GM18517 (cell line): ENCODE data around the gene CLCN5.

Source experiments
- ATAC-seq: cut with Tn5 transposase; IDR thresholded peaks from one replicate; pipeline ENCODE4 v1.9.1; 2021; ENCODE audit warnings: mild to moderate bottlenecking, moderate library complexity; ENCODE audit not compliant: unreplicated experiment

Gene CLCN5

GRCh38 chrX:49932791-49933190, 10.4 kb downstream of the CLCN5 start:
- no peak for ATAC-seq

GRCh38 chrX:49934148-49934547, 11.8 kb downstream of the CLCN5 start:
- no peak for ATAC-seq

GRCh38 chrX:49934729-49935128, 12.3 kb downstream of the CLCN5 start:
- no peak for ATAC-seq

- no peak for ATAC-seq
These were observed 25.4 kb downstream of the CLCN5 start for GRCh38 chrX:49947781-49948180.

- ATAC-seq, result no peak
These were observed 27.6 kb downstream of the CLCN5 start for GRCh38 chrX:49949961-49950360.

GRCh38 chrX:49951524-49952193, 29.3 kb downstream of the CLCN5 start:
- ATAC-seq, result no peak

GRCh38 chrX:49956313-49956712, 33.9 kb downstream of the CLCN5 start:
- no peak for ATAC-seq

- no peak for ATAC-seq
These were observed 36.5 kb downstream of the CLCN5 start for GRCh38 chrX:49958727-49959485.

GRCh38 chrX:49959602-49960001, 37.2 kb downstream of the CLCN5 start:
- no peak for ATAC-seq

- no peak for ATAC-seq
These were observed 37.7 kb downstream of the CLCN5 start for GRCh38 chrX:49960061-49960460.

- no peak for ATAC-seq
These were observed 48.3 kb downstream of the CLCN5 start for GRCh38 chrX:49970674-49971073.

- no peak for ATAC-seq
These were observed 50.0 kb downstream of the CLCN5 start for GRCh38 chrX:49972328-49972860.

- ATAC-seq, result no peak
These were observed 54.3 kb downstream of the CLCN5 start for GRCh38 chrX:49976682-49977197.

- ATAC-seq, result no peak
These were observed 55.1 kb downstream of the CLCN5 start for GRCh38 chrX:49977319-49978090.

GRCh38 chrX:49978176-49978575, 55.8 kb downstream of the CLCN5 start:
- no peak for ATAC-seq

- ATAC-seq, result no peak
These were observed 63.7 kb downstream of the CLCN5 start for GRCh38 chrX:49986058-49986457.

GRCh38 chrX:49987651-49988050, 65.3 kb downstream of the CLCN5 start:
- ATAC-seq, result no peak

GRCh38 chrX:49988143-49988542, 65.7 kb downstream of the CLCN5 start:
- no peak for ATAC-seq

GRCh38 chrX:49991758-49992157, 69.4 kb downstream of the CLCN5 start:
- no peak for ATAC-seq

- ATAC-seq, result no peak
These were observed 70.5 kb downstream of the CLCN5 start for GRCh38 chrX:49992853-49993252.

- ATAC-seq, result no peak
These were observed 71.3 kb downstream of the CLCN5 start for GRCh38 chrX:49993661-49994060.
